K562 (cell line): ENCODE data around the gene LRRTM3. TPM values are rescaled to one million over a fixed set of nuclear protein-coding genes. Genes with fewer than 3 reads are reported as not detected.

Experiments
- ATAC-seq: fragments of 200-7000 bp; cut with Tn5 transposase; 3 replicates; pipeline ENCODE4 v1.9.1; 2020; ENCODE audit warnings: moderate library complexity
- BruUV-seq: library from RNA; stranded (reverse); fragments of 400-500 nt; replicated peaks from 2 replicates; lab custom pipeline; 2021; lab: Mats Ljungman, UMichigan
- CTCF ChIA-PET: fragments of 300-600 bp; formaldehyde crosslinking; extraction: SDS; loops from one replicate; lab custom pipeline; 2021; ENCODE audit warnings: low intra/inter-chr PET ratio; lab: Yijun Ruan, JAX
- POLR2A ChIA-PET: fragments of 300-600, 350-650 bp; sonication (Branson Sonifier 250); formaldehyde crosslinking; extraction: SDS; loops from one replicate; lab custom pipeline; 2021; ENCODE audit warnings: antibody characterized with exemption, inconsistent platforms; lab: Yijun Ruan, JAX
- DNase-seq, 4 experiments: peaks; one replicate each; pipeline versions ENCODE4 v3.0.0 to v3.0.0-alpha.2; 2011 to 2018; ENCODE audit warnings: low spot score in 3 of 4, mixed read lengths in 3 of 4; ENCODE audit errors: extremely low read depth in 1 of 4
- FAIRE-seq: peaks from 2 replicates; lab custom pipeline; 2011; peaks lifted over from hg19 to GRCh38; lab: Jason Lieb, UNC
- H2AFZ ChIP-seq: 2 replicates; pipeline ENCODE4 v1.6.0; 2011; ENCODE audit warnings: low read depth, low read length, control low read depth, inconsistent platforms
- H3K27ac ChIP-seq: fragments of 200-600 bp; 3 replicates; pipeline ENCODE4 v1.8.0; 2011; ENCODE audit warnings: low read depth, mild to moderate bottlenecking, control low read depth, inconsistent platforms, low read length, moderate library complexity, mixed read lengths; ENCODE audit errors: extremely low read depth
- H3K27me3 ChIP-seq, 2 experiments: fragments of 300-600 bp in 1 of 2; 2 replicates in 1 of 2; 3 replicates in 1 of 2; pipeline versions ENCODE4 v1.6.0 to v1.8.0; 2011; ENCODE audit warnings: inconsistent platforms in 2 of 2, low read length in 2 of 2, mild to moderate bottlenecking in 1 of 2, mixed read lengths in 1 of 2, moderate library complexity in 1 of 2; ENCODE audit not compliant: control insufficient read depth in 2 of 2, insufficient read depth in 2 of 2
- H3K36me3 ChIP-seq: fragments of 300-600 bp; 3 replicates; pipeline ENCODE4 v1.8.0; 2011; ENCODE audit warnings: mild to moderate bottlenecking, low read length, inconsistent platforms; ENCODE audit not compliant: control insufficient read depth, insufficient read depth
- H3K4me1 ChIP-seq, 2 experiments: fragments of 200-600 bp in 1 of 2; replicated peaks in 1 of 2; 2 replicates in 1 of 2; 3 replicates in 1 of 2; pipeline versions ENCODE4 v1.5.1 to v1.8.0; 2011; ENCODE audit warnings: inconsistent platforms in 2 of 2, low read length in 2 of 2, mild to moderate bottlenecking in 1 of 2, mixed read lengths in 1 of 2, moderate library complexity in 1 of 2; ENCODE audit not compliant: control insufficient read depth in 2 of 2, insufficient read depth in 2 of 2
- H3K4me2 ChIP-seq: 2 replicates; pipeline ENCODE4 v1.6.1; 2011; ENCODE audit warnings: low read length, control low read depth, inconsistent platforms, mixed read lengths; ENCODE audit not compliant: insufficient read depth
- H3K4me3 ChIP-seq: fragments of 200-600 bp; sonication (generic), shearing (Covaris generic); 2 replicates; pipeline ENCODE4 v1.5.1; 2016; ENCODE audit warnings: control low read depth, inconsistent platforms
- H3K79me2 ChIP-seq: fragments of 200-600 bp; 3 replicates; pipeline ENCODE4 v1.8.0; 2011; ENCODE audit warnings: low read length, inconsistent platforms; ENCODE audit not compliant: control insufficient read depth, insufficient read depth
- H3K9ac ChIP-seq, 2 experiments: 2 replicates each; pipeline versions ENCODE4 v1.6.0 to v1.6.1; 2011; ENCODE audit warnings: low read depth in 2 of 2, low read length in 2 of 2, control low read depth in 1 of 2, inconsistent platforms in 1 of 2, mild to moderate bottlenecking in 1 of 2, mixed read lengths in 1 of 2; ENCODE audit not compliant: insufficient read depth in 1 of 2
- H3K9me1 ChIP-seq: one replicate; pipeline ENCODE4 v1.6.0; 2011; ENCODE audit warnings: inconsistent platforms, mild to moderate bottlenecking, low read length, moderate library complexity; ENCODE audit not compliant: control insufficient read depth, insufficient read depth
- H3K9me3 ChIP-seq: replicated peaks from 2 replicates; pipeline ENCODE4 v1.5.1; 2011; ENCODE audit warnings: low read depth, low read length, inconsistent platforms; ENCODE audit not compliant: control insufficient read depth, insufficient read depth
- H4K20me1 ChIP-seq: replicated peaks from 2 replicates; pipeline ENCODE4 v1.6.1; 2011; ENCODE audit warnings: low read length, inconsistent platforms, mixed read lengths; ENCODE audit not compliant: control insufficient read depth, insufficient read depth
- CSDE1 ChIP-seq, 2 experiments: fragments of 450-650 bp; IDR thresholded peaks; 2 replicates each; pipeline ENCODE4 v1.6.1; 2016; ENCODE audit warnings: mild to moderate bottlenecking in 1 of 2
- GABPA ChIP-seq: fragments of 200-800 bp; sonication (Bioruptor generic); conservative IDR thresholded peaks from 2 replicates; pipeline ENCODE4 v1.6.1; 2016; ENCODE audit warnings: low read depth, missing genetic modification characterization, missing compliant biosample characterization
- GTF2A2 ChIP-seq: IDR thresholded peaks from 2 replicates; pipeline ENCODE4 v1.6.1; 2016; ENCODE audit warnings: mild to moderate bottlenecking, missing genetic modification characterization, missing compliant biosample characterization
- PTRF ChIP-seq: fragments of 450-650 bp; IDR thresholded peaks from 2 replicates; pipeline ENCODE4 v1.6.1; 2016; ENCODE audit warnings: mild to moderate bottlenecking, missing genetic modification characterization, missing compliant biosample characterization
- TCF7 ChIP-seq: sonication (generic); IDR thresholded peaks from 2 replicates; pipeline ENCODE4 v1.6.1; 2016; ENCODE audit warnings: antibody characterized with exemption, borderline replicate concordance
- XRCC5 ChIP-seq: fragments of 200-400 bp; formaldehyde crosslinking; IDR thresholded peaks from 2 replicates; pipeline ENCODE4 v1.6.1; 2017; ENCODE audit warnings: low read depth, mild to moderate bottlenecking, low read length
- ZNF239 ChIP-seq: fragments of 250-450 bp; sonication (Bioruptor Pico); IDR thresholded peaks from 2 replicates; pipeline ENCODE4 v1.4.0; 2020; ENCODE audit warnings: mild to moderate bottlenecking
- ZNF384 ChIP-seq: IDR thresholded peaks from 2 replicates; pipeline ENCODE4 v1.6.1; 2012; ENCODE audit warnings: low read depth, low read length, improper control_type of control experiment
- ZNF589 ChIP-seq: fragments of 200-800 bp; sonication (Bioruptor generic); IDR thresholded peaks from 2 replicates; pipeline ENCODE4 v1.6.1; 2016; ENCODE audit warnings: low read depth, missing genetic modification characterization, missing compliant biosample characterization
- WGBS: fragments of 100-300 bp; shearing (Covaris generic); methylation state at CpG from one replicate; pipeline ENCODE4 v1.1.6; 2016; ENCODE audit warnings: low coverage, mixed read lengths; ENCODE audit not compliant: insufficient coverage; ENCODE audit errors: missing lambda C conversion rate; 5-methylcytosine and 5-hydroxymethylcytosine counted together
- in situ Hi-C: fragments of 300-500 bp; cut with MboI; formaldehyde crosslinking; loops from 4 replicates; pipeline ENCODE4 v1.15.0; 2018; ENCODE audit warnings: inconsistent platforms, mixed read lengths
- intact Hi-C: fragments of 100-400 bp; cut with micrococcal nuclease; formaldehyde crosslinking; loops from 2 replicates; pipeline ENCODE4 v1.14.2; 2022
- polyA plus RNA-seq, 8 experiments: library from polyadenylated mRNA; depleted of rRNA in 4 of 8; stranded (reverse) in 5 of 8; unstranded in 3 of 8; fragments of >200 nt; fragmentation: Nextera tagmentation in 2 of 8; fragmentation: Illumina TruSeq in 1 of 8; extraction: Ambion mirVana in 2 of 8; extraction: Trizol in 1 of 8; gene quantifications; 2 replicates each; pipeline versions ENCODE4 v1.2.1 to v1.2.3, GENCODE V29; 2011 to 2014; ENCODE audit warnings: inconsistent platforms in 1 of 8, missing spikeins in 1 of 8
- total RNA-seq, 7 experiments: library from RNA; depleted of rRNA in 6 of 7; stranded (reverse); fragments of >200 nt in 6 of 7; fragmentation: Illumina TruSeq in 2 of 7; extraction: Trizol in 2 of 7; gene quantifications; 2 replicates each; pipeline versions ENCODE4 v1.2.1 to v1.2.3, GENCODE V29; 2011 to 2021; ENCODE audit warnings: low replicate concordance in 1 of 7
- TF ChIP-seq, protein P1 (sequence below): fragments of 250-450 bp; sonication (Bioruptor Pico); IDR thresholded peaks from 2 replicates; pipeline ENCODE4 v1.4.0; 2020; ENCODE audit warnings: mild to moderate bottlenecking
- TF ChIP-seq, protein P2 (sequence below): fragments of 250-450 bp; sonication (Bioruptor Pico); IDR thresholded peaks from 2 replicates; pipeline ENCODE4 v1.4.0; 2020; ENCODE audit warnings: borderline replicate concordance
- TF ChIP-seq, protein P3 (sequence below), 2 experiments: fragments of 450-650 bp; formaldehyde crosslinking in 1 of 2; IDR thresholded peaks; 2 replicates each; pipeline versions ENCODE4 v1.4.0 to v1.6.1; 2014 to 2020; ENCODE audit warnings: mild to moderate bottlenecking in 2 of 2, borderline replicate concordance in 1 of 2, low read depth in 1 of 2

LRRTM3 gene
- total and polyA plus RNA-seq, 9 of the 15 experiments (the other 6 are each of a cell fraction or from before 2014, with no cell fraction given): not detected

DNA sequence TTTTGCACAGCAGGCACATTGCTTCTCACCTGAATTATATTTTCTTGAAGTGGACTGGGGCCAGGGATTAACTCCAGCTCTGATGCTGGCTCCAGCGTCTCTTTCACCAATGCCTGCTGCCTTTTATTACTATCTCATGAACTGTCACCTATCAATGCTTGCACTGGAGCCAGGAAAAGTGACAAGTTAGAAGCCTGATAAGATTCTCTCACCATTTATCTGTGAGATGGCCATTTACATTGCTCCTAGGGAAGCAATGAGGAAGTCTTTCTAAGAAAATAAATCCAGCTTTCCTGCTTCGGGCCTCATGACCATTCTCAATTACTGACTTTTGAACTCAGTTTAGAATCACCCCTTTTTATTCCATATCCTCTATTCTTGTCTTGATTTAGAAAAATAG lies 48.5 kb upstream of the LRRTM3 start:
- Histone ChIP-seq H2AFZ (no peak overlapping the region), H3K9me1 (no peaks in the 10 kb centered on the region), H3K27ac (no peak overlapping the region), H3K36me3 (no peaks in the 10 kb centered on the region), H3K4me3 (no peak overlapping the region), H3K9ac (no peak overlapping the region), H4K20me1 (no peaks in the 10 kb centered on the region), H3K4me1 (no peaks in the 10 kb centered on the region), H3K27me3 (no peaks in the 10 kb centered on the region), H3K9me3 (no peaks in the 10 kb centered on the region), H3K4me2 (no peak overlapping the region), H3K79me2 (no peaks in the 10 kb centered on the region)
- BruUV-seq: no TSS peak
- intact Hi-C loops (no loop called here), in situ Hi-C loops (no loop called here)
- ChIA-PET CTCF (no interaction called here), POLR2A (no interaction called here)
- WGBS: 0% methylated on average over 2 of the region's 2 CpGs
- no peak for ATAC-seq
- no peak for DNase-seq
- FAIRE-seq: no peak
- no peak for TF ChIP-seq ZNF239 (CRISPR knock-in tag)
- TF ChIP-seq ZNF384: no peak
- no peak for TF ChIP-seq ZNF589
- TF ChIP-seq CSDE1 (IDR thresholded peaks at IDR 0.05): no peak
- TF ChIP-seq GABPA: no peak
- TF ChIP-seq, protein P1, sequence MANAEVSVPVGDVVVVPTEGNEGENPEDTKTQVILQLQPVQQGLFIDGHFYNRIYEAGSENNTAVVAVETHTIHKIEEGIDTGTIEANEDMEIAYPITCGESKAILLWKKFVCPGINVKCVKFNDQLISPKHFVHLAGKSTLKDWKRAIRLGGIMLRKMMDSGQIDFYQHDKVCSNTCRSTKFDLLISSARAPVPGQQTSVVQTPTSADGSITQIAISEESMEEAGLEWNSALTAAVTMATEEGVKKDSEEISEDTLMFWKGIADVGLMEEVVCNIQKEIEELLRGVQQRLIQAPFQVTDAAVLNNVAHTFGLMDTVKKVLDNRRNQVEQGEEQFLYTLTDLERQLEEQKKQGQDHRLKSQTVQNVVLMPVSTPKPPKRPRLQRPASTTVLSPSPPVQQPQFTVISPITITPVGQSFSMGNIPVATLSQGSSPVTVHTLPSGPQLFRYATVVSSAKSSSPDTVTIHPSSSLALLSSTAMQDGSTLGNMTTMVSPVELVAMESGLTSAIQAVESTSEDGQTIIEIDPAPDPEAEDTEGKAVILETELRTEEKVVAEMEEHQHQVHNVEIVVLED (CRISPR knock-in tag): no peak
- TF ChIP-seq, protein P2, sequence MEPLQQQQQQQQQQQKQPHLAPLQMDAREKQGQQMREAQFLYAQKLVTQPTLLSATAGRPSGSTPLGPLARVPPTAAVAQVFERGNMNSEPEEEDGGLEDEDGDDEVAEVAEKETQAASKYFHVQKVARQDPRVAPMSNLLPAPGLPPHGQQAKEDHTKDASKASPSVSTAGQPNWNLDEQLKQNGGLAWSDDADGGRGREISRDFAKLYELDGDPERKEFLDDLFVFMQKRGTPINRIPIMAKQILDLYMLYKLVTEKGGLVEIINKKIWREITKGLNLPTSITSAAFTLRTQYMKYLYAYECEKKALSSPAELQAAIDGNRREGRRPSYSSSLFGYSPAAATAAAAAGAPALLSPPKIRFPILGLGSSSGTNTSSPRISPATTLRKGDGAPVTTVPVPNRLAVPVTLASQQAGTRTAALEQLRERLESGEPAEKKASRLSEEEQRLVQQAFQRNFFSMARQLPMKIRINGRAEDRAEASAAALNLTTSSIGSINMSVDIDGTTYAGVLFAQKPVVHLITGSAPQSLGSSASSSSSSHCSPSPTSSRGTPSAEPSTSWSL: no peak
- TF ChIP-seq, protein P3, sequence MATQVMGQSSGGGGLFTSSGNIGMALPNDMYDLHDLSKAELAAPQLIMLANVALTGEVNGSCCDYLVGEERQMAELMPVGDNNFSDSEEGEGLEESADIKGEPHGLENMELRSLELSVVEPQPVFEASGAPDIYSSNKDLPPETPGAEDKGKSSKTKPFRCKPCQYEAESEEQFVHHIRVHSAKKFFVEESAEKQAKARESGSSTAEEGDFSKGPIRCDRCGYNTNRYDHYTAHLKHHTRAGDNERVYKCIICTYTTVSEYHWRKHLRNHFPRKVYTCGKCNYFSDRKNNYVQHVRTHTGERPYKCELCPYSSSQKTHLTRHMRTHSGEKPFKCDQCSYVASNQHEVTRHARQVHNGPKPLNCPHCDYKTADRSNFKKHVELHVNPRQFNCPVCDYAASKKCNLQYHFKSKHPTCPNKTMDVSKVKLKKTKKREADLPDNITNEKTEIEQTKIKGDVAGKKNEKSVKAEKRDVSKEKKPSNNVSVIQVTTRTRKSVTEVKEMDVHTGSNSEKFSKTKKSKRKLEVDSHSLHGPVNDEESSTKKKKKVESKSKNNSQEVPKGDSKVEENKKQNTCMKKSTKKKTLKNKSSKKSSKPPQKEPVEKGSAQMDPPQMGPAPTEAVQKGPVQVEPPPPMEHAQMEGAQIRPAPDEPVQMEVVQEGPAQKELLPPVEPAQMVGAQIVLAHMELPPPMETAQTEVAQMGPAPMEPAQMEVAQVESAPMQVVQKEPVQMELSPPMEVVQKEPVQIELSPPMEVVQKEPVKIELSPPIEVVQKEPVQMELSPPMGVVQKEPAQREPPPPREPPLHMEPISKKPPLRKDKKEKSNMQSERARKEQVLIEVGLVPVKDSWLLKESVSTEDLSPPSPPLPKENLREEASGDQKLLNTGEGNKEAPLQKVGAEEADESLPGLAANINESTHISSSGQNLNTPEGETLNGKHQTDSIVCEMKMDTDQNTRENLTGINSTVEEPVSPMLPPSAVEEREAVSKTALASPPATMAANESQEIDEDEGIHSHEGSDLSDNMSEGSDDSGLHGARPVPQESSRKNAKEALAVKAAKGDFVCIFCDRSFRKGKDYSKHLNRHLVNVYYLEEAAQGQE (IDR thresholded peaks at IDR 0.05; ENCODE audit: borderline replicate concordance): no peak
- TF ChIP-seq, protein P3 (CRISPR knock-in tag; IDR thresholded peaks at IDR 0.05; ENCODE audit: low read depth): no peak
- no peak for TF ChIP-seq PTRF
- TF ChIP-seq XRCC5: no peak
- no peak for TF ChIP-seq TCF7
- TF ChIP-seq GTF2A2 (tag): no peak
